Activated CD4-positive, alpha-beta T cell treated with anti-CD3 and anti-CD28 coated beads for 48 hours (primary cell): Measurements from ENCODE around the gene UGT1A5.
"Not testable (repeated sequence)": the region's sequence is repeated elsewhere in the genome, so short reads cannot be mapped to it uniquely, and the experiment has no call there.

Source experiments
- DNase-seq: peaks from one replicate; pipeline ENCODE4 v3.0.0-alpha.2; 2020

Gene UGT1A5

DNA sequence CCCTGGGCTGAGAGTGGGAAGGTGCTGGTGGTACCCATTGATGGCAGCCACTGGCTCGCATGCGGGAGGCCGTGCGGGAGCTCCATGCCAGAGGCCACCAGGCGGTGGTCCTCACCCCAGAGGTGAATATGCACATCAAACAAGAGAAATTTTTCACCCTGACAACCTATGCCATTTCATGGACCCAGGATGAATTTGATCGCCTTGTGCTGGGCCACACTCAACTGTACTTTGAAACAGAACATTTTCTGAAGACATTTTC, 34.5 kb downstream of the UGT1A5 start:
- no peak for DNase-seq

DNA sequence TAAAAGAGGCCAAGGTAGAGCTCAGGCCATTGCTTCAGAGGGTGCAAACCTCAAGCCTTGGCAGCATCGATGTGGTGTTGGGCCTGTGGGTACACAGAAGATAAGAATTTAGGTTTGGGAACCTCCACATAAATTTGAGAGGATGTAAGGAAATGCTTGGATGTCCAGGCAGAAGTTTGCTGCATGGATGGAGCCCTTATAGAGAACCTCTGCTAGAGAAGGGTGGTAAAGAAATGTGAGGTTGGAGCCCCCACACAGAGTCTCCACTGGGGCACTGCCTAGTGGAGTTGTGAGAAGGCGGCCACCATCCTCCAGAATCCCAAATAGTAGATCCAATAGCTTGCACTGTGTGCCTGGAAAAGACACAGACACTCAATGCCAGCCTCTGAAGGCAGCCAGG, 38.0 kb downstream of the UGT1A5 start:
- DNase-seq, result not testable (repeated sequence)

DNA sequence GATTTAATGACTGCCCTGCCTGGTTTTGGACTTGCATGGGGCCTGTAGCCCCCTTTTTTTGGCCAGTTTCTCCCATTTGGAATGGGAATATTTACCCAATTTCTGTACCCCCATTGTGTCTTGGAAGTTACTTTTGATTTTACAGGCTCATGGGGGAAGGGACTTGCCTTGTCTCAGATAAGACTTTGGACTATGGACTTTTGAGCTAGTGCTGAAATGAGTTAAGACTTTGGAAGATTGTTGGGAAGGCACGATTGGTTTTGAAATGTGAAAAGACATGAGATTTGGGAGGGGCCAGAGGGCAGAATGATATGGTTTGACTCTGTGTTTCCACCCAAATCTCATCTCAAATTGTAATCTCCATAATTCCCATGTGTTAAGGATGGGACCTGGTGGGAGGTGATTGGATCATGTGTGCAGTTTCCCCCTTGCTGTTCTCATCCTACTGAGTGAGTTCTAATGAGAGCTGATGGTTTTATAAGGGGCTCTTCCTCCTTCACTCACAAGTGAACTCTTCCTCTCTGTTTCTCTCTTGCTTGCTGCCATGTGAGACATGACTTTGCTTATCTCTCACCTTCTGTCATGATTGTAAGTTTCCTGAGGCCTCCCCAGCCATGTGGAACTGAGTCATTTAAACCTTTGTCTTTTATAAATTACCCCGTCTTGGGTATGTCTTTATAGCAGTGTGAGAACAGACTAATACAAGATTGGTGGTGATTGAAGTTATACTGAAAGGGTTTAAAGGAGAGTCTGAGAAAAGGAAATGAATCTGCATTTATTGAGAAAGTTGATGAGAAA, 38.7 kb downstream of the UGT1A5 start:
- not testable (repeated sequence) for DNase-seq

DNA sequence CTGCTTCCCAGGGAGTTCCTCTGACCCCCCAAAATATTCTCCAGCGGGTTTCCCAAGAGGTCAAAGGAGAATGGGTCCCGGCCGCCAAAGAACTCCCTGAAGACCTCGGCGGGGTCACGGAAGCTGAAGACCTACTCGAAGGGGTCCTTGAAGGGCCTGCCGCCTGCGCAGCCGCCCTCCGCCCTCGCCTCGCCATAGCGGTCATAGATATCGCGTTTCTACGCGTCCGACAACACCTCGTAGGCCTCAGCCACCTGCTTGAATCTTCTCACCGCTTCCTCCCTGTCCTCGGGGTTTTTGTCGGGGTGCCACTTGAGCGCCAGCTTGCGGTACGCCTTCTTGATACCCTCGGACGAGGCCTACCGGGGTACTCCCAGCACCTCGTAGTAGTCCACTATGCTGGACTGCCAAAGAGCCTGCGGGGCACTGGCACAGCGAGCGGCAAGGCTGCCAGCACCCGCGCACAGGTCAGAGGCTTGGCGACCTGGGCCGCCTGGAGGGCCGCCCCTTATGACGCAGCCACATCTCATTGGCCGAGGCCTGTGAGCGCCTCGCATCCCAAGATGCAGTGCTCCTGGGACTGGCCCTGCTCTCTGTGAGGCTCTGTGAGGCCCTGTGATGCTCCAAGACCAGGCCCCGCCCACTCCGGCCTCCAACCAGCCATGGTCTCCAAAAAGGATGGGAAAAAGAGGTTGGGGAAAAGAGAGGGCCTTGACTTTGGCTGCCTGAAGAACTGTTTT, 42.3 kb downstream of the UGT1A5 start:
- no peak for DNase-seq

DNA sequence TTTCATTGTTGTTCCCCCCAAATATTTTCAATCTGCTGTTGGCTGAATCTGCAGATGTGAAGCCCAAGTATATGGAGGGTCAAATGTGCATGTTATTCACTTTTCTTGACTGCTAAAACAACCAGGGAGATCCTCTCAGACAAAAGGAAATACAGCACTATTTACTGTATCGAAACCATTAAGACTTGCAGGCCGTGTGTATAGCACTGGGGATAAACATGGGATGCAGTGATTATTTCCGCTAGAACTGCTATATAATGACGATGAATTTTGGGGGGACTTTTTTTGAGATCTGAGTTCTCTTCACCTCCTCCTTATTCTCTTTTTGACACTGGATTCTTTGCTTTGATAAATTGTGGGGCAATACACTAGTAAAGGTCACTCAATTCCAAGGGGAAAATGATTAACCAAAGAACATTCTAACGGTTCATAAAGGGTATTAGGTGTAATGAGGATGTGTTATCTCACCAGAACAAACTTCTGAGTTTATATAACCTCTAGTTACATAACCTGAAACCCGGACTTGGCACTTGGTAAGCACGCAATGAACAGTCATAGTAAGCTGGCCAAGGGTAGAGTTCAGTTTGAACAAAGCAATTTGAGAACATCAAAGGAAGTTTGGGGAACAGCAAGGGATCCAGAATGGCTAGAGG, 43.8 kb downstream of the UGT1A5 start:
- DNase-seq, result no peak

DNA sequence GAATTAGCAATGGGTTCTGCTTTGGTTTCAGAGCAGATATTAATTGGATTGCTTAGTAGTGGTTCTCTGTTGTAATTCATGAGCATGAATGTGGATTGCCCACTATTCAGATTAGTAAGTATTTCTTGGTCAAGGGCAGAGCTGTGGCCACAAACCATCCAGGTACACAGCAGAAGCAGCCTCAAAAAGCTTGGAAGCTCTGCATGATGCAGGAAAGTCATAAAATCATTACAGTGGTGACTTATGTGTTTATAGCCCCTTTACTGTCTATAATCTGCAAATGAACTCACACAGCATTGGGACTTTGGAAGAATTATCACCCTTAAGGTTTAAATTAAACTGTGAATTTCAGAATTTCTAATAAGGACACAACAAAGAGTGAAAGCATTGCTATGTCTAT, 45.4 kb downstream of the UGT1A5 start:
- no peak for DNase-seq

DNA sequence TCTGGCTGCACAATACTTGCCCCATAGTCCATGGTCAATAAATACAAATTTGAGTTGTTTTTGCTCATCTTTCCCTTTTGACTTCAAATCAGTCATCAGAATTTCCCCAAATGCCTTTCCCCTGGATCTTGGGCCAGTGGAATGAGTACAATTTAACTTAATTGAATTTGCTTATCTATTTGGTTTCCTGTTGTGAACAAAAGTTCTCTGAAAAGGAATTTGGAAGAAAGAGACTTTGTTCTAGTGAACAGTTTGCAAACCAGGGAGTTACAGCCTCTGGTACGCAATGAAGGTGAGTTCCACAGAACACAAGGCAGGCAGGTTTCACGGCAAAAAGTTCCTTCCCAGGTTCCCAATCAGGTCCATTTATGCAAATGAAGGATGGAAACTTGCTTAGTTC, 46.1 kb downstream of the UGT1A5 start:
- DNase-seq, result no peak

DNA sequence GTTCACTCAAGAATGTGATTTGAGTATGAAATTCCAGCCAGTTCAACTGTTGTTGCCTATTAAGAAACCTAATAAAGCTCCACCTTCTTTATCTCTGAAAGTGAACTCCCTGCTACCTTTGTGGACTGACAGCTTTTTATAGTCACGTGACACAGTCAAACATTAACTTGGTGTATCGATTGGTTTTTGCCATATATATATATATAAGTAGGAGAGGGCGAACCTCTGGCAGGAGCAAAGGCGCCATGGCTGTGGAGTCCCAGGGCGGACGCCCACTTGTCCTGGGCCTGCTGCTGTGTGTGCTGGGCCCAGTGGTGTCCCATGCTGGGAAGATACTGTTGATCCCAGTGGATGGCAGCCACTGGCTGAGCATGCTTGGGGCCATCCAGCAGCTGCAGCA, 47.3 kb downstream of the UGT1A5 start, which contains the start of gene UGT1A1:
Gene UGT1A1 (plus strand): TSS at position 228 of the 400 bp plus-strand sequence. CDS start 18 bp downstream, at position 246.
- DNase-seq, result no peak

DNA sequence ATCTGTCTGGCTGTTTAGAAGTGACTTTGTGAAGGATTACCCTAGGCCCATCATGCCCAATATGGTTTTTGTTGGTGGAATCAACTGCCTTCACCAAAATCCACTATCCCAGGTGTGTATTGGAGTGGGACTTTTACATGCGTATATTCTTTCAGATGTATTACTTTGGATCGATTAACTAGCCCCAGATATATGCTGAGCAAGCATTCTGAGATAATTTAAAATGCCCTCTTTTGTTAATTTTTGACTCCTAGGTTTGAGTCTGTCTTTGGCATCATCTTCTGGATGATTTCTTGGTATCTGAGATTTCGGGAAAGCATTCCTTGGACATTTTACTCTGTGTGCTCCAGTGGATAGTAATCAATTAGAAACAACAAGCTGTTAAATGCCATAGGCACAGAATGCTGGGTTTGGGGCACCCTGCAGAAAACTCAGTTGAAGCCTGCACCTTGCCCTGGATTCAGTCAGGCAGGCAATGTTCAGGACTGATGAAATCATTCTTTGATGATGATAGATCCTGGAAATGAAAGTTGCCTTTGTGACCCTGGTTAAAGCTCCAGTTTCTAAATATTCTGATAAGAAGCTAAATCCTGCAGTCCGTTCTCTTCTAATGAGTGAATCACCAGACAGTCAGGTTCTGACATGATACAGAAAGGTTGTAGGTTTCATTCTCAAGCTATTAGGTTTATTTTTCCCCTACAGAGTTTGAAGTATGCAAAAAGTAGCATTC, 48.5 kb downstream of the UGT1A5 start:
- DNase-seq, result no peak

DNA sequence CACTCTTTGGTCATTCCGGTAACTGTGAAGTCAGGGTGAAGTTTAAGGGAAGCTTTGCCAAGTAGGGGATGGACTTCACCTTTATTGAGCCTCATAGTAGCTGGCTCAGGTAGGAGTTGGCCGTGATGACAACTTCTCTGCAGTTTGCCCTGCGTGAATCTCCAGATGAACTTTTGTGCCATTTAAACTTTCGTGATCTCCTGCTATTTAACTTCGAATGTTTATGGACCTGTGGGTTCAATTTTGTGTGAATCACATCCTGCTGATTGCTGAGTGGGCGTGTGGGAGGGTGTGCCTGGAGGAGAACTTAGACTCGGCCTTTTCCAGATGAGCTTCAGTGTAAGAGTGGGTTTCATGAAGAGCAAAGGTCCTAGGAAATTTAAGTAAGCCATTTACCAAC, 51.6 kb downstream of the UGT1A5 start:
- no peak for DNase-seq

DNA sequence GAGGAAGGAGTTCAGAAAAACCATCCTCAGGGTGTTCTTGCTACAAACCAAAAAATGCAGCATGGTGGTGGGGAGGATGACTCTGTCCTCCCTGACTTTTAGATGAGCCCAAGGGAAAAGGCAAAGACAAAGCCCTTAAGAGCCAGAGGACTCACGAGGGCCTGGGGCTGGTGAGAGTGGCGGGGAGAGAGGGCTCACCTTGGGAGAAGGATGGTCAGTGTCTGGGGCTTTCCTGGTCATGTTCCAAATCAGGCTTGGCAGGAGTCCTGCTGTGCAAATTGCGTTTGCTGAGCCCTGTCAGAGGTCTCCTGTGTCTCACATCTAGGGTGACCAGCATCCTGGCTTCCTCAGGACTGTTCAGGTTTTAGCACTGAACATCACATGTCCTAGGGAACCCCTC, 52.1 kb downstream of the UGT1A5 start:
- no peak for DNase-seq

DNA sequence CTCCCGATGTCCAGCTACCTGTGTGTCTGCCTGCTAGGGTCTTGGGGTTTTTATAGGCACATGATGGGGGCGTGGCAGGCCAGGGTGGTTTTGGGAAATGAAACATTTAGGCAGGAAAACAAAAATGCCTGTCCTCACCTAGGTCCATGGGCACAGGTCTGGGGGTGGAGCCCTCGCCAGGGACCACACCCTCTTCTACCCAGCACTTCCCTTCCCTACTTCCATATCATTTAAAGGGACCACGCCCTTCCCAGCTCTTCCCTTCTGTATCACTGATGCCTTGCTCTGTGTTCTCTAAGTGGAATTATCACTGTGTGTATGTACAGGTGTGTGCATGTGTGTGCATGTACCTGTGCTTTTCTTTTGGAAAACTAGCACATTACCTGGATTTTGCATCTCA, 53.7 kb downstream of the UGT1A5 start:
- no peak for DNase-seq

DNA sequence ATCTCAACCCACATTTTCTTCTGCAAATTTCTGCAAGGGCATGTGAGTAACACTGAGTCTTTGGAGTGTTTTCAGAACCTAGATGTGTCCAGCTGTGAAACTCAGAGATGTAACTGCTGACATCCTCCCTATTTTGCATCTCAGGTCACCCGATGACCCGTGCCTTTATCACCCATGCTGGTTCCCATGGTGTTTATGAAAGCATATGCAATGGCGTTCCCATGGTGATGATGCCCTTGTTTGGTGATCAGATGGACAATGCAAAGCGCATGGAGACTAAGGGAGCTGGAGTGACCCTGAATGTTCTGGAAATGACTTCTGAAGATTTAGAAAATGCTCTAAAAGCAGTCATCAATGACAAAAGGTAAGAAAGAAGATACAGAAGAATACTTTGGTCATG, 55.4 kb downstream of the UGT1A5 start:
- DNase-seq, result no peak

DNA sequence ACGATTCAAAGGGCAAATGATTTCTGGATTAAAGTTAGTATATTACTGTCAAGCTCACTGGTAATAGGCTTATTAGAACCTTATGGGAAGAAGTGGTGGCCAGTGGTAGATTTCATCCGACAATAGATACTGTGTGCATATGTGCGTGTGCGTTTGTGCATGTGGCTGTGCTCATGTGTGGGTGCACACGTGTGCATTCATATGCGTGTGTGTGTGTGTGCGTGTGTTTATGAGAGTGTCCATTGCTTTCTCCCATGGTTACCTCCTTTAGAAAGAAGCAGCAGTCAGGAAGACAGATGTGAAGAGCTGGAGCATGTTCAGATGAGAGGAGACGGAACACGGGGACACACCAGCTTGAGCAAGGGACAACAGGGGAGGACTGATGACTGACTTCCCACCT, 56.6 kb downstream of the UGT1A5 start:
- DNase-seq, result no peak

DNA sequence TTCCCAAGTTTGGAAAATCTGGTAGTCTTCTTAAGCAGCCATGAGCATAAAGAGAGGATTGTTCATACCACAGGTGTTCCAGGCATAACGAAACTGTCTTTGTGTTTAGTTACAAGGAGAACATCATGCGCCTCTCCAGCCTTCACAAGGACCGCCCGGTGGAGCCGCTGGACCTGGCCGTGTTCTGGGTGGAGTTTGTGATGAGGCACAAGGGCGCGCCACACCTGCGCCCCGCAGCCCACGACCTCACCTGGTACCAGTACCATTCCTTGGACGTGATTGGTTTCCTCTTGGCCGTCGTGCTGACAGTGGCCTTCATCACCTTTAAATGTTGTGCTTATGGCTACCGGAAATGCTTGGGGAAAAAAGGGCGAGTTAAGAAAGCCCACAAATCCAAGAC, 59.4 kb downstream of the UGT1A5 start:
- DNase-seq, result no peak

DNA sequence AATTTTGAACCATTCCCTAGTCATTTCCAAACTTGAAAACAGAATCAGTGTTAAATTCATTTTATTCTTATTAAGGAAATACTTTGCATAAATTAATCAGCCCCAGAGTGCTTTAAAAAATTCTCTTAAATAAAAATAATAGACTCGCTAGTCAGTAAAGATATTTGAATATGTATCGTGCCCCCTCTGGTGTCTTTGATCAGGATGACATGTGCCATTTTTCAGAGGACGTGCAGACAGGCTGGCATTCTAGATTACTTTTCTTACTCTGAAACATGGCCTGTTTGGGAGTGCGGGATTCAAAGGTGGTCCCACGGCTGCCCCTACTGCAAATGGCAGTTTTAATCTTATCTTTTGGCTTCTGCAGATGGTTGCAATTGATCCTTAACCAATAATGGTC, 59.9 kb downstream of the UGT1A5 start:
- no peak for DNase-seq

DNA sequence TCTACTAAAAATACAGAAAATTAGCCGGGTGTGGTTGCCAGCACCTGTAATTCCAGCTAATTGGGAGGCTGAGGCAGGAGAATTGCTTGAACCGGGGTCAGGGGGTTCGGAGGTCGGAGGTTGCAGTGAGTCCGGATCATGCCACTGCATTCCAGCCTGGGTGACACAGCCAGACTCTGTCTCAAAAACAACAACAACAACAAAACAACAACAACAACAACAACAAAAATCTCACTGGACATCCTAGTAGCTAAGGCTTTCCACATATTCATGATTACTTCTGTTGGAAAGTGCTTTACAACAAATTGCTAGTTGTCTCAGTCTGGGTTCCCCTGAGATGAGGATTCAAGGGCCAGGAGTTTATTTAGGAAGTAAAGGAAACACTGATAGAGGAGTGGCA, 61.1 kb downstream of the UGT1A5 start:
- no peak for DNase-seq

DNA sequence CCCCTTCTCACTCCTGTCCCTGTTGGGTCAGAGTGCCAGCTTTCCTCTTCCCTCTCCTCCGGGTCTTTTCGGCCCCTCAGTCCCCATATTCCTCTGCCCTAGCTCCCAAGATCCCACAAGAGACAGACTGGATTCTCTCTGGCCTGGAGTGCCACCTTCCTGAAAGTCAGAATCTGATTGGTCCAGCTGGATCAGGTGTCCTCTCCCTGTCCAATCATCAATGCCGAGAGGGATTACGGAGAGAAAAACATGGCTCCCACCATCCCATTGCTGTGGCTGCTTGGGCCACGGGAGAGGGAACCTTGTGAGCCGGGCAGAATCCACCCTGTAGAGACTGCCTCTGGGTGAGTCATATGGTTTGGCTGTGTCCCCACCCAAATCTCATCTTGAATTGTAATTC, 62.7 kb downstream of the UGT1A5 start:
- no peak for DNase-seq

DNA sequence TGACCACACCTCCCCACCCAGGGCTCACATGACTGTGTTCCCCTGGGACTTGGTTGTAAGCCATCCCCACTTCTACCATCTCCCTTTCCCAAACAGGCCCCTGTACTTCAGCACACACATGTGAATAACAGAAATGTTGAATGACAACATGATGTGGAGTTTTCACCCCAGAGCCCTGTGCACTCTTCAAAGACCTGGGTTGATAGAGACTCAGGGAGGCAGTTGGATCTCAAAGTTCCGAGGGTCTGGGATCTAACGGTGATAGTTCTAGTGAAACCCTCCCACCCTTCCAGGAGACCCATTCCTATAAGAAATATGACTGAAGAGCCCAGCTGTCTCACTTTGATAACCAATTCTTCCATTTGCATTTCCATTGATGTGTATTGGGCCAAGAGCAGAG, 65.3 kb downstream of the UGT1A5 start, which contains the start of gene MROH2A:
Gene MROH2A (plus strand): TSS at position 301 of the 400 bp plus-strand sequence. CDS start 1,029 bp downstream, outside the sequence.
- DNase-seq, result no peak

DNA sequence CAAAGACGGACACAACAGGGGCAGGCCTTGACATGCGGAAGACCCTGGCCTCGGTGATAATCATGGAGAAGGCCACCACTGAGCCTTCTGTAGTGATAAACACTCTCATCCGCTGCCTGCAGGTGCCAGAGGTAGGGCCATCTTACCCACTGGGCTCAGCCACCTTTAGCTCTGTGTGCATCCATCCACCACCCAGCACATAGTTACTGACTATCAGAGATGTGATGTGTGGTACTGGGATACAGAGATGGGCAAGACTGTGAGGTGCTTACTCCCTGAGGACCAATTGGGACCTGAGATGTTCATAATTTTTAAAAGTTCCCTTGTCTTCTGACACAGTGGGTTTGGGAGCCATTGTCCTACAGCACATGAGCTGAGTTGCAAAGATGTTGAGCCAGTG, 67.0 kb downstream of the UGT1A5 start:
- DNase-seq, result no peak

DNA sequence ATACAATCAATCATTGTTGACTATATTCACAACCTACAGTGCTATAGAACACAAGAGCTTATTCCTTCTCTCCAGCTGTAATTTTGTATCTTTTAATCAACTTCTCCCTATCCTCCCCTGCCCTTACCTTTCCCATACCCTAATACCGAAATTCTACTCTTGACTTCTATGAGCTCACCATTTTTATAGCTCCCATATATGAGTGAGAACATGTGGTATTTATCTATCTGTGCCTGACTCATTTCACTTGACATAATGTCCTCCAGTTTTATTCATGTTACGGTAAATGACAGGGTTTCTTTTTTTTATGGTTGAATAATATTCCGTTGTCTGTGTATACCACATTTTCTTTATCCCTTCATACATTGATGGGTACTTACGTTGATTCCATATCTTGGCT, 68.1 kb downstream of the UGT1A5 start:
- DNase-seq, result no peak

DNA sequence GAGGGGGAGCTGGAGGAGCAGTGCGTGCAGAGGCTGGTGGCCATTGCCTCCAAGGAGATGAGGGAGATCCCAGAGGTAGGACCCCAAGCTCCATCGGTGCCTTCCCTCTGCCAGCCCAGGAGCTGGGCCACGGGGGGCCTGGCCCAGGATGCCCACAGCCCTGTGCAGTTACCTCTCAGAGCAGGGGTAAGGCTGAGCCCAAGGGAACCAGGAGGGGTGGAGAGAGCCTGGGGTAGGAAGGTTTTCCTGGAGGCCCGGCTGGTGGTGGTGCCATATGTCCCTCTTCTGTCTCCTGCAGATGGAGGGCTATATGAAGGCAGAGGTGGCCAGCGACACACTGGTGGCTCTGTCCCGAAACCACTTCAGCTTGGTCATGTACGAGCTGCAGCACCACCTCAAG, 76.8 kb downstream of the UGT1A5 start:
- no peak for DNase-seq

DNA sequence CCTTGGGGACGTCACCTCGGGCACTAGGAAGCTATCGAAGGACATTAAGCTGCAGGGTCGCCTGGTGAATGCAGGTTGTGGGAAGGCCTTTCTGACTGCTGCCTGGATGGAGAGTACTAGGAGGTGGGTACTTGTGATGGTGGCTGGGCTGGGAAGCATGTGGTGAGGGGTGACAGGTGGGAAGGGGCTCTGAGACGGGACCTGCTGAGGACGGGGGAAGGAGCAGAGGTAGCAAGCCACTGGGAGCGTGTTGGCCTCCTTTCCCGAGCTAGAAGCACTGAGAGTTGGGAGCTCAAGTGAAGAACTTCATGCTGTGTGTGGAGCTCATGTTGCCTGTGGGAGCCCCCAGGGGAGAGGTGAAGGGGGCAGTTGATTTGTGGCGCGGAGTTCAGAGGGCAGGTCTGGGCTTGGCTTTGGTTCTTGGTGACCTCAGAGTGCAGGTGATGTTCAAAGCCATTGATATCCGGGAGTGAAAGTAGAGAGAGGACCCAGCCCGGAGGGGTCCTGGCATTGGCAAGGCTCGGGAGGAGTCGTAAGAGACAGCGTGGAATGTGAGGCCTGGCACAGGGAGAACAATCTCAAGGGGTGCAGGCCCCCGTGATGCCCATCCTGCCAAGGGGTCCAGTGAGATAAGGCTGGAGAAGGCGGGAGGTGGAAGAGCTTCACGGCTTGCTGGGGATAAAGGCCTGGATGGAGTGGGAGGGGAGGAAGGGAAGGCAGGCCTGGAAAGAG, 78.6 kb downstream of the UGT1A5 start:
- no peak for DNase-seq
